HG02943 (cell line): ENCODE results near the gene ADAM20.
"Not testable (repeated sequence)": the region's sequence is repeated elsewhere in the genome, so short reads cannot be mapped to it uniquely, and the experiment has no call there.

Source experiments
- ATAC-seq: cut with Tn5 transposase; IDR thresholded peaks from one replicate; pipeline ENCODE4 v1.9.1; 2021; ENCODE audit warnings: mild to moderate bottlenecking, low read depth, moderate library complexity; ENCODE audit not compliant: unreplicated experiment

ADAM20 gene

DNA sequence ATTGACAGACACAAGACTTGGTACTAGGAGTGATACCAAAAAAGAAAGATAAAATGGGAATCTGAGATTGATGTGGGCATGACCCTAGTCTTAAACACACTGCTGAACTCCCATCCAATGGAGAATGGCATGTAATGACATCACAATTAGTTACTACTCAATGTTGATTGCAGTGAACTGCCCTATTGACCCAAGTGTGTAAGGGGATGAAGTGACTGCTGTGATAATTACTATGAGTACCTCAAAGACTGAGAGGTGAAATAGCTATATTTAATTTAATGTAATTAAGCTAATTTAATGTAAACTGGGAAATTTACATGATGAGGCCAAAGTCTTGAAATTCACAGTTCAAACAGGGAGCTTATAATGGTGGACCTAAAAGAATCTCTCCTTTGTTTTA lies at the start of gene ADAM20:
TSS of gene ADAM20 (minus strand) at position 101 of the 400 bp plus-strand sequence. CDS start 10,247 bp downstream, outside the sequence.
- ATAC-seq, result no peak

- ATAC-seq, result no peak
Observed at GRCh38 chr14:70576891-70577290, 42.1 kb upstream of the ADAM20 start.

DNA sequence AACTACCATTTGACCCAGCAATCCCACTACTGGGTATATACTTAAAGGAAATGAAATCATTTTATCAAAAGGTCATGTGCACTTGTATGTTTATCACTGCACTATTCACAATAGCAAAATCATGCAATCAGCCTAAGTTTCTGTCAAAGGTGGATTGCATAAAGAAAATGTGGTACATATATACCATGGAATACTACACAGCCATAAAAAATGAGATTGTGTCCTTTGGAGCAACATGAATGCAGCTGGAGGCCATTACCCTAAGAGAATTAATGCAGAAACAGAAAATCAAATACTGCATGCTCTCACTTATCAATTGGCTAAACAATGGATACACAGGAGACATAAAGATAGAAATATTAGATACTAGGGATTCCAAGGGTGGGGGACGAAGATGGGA lies 38.2 kb upstream of the ADAM20 start:
- no peak for ATAC-seq

DNA sequence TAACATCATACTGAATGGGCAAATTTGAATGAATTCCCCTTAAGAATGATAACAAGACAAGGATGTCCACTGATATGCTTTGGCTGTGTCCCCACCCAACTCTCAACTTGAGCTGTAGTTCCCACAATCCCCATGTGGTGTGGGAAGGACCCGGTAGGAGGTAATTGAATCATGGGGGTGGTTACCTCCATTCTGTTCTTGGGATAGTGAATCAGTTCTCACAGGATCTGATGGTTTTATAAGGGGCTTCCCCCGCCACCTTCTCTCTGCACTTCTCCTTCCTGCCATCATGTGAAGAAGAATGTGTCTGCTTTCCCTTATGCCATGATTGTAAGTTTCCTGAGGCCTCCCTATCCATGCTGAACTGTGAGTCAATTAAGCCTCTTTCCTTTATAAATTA lies 36.3 kb upstream of the ADAM20 start:
- ATAC-seq, result no peak

- ATAC-seq, result no peak
Observed at GRCh38 chr14:70567791-70568190, 33.0 kb upstream of the ADAM20 start.

GRCh38 chr14:70563869-70564268 lies 29.1 kb upstream of the ADAM20 start:
- ATAC-seq, result no peak

DNA sequence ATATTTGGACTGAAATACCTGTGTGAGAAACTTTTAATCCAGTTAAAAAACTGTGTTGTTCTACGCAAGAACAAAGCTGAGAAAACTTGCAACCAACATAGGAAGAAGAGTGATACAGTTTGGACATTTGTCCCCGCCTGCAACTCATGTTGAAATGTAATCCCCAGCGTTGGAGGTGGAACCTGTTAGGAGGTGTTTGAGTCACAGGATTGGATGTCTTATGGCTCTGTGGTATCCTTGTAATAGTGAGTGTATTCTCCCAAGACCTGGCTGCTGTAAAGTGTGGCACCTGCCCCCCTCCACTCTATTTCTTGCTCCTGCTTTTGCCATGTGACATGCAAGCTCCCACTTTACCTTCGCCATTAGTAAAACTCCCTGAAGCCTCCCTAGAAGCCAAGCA lies 28.6 kb upstream of the ADAM20 start:
- ATAC-seq, result no peak

DNA sequence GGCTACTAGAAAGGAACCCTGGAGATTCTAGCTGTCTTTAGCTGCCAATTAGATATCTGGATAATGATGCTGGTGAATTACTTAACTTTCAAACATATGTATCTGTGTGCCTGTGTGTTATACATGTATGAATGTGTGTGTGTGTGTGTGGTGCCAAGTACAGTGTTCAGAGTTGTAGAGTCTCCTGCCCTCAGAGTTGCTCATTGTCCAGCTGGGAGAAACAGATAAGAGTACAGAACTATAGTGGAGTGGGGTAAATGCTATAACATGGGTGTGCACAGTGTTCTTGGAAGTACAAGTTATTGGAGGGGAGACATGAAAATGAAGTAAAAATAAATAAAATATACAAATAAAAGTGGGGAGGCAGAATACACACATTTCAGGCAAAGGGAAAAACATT lies 23.6 kb upstream of the ADAM20 start:
- ATAC-seq, result no peak

GRCh38 chr14:70555890-70556289 lies 21.1 kb upstream of the ADAM20 start:
- ATAC-seq, result no peak

DNA sequence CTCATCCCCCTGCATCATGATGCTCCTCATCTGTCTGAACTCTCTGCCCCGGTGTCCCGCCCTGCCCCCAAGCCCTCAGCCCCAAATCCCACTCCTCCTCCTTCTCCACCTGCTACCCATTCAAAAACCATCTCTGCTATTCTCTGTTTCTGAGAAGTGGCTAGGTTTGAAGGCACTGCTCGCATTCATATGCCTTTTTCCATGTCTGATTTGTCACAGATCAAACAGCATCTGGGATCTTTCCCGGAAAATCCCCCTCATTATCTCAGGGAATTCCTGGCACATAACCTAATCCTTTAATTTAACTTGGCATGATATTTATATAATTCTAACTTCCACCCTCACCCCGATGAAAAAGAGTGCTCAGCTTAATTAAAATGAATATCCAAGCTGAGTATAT lies 3.3 kb upstream of the ADAM20 start:
- no peak for ATAC-seq

DNA sequence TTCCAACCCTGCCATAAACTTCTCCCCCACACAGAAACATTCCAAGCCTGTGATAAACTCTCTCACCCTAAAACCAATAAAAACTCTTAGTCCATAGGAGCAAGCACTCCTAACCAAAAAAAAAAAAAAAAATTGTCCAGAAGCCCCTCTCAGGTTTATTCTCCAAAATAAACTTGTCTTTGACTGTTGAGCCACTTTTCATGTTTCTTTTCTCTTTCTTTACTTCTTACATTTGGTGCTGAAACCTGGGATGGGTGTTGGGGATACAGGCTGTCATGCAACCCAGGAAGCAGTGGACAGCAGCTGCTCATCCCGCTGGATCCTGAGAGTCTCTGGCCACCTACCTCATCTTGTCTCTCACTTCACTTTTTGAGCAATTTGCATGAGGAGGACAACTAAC lies 2.0 kb upstream of the ADAM20 start:
- ATAC-seq, result no peak

DNA sequence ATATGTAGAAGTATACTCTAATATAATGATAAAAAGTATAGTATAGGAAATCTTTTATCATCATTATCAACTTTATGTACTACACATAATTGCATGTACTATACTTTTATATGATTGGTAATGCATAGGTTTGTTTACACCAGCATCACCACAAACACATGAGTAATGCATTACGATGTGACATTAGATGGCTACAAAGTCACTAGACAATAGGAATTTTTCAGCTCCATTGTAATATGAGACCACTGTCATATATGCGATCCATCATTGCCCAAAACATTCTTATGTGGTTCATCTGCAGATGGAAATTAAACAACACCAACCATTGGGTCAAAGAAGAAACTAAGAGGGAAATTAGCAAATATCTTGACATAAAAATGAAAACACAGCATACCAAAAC lies 4.4 kb downstream of the ADAM20 start:
- ATAC-seq, result no peak

- ATAC-seq, result no peak
Observed at GRCh38 chr14:70527501-70528105, 7.2 kb downstream of the ADAM20 start.

DNA sequence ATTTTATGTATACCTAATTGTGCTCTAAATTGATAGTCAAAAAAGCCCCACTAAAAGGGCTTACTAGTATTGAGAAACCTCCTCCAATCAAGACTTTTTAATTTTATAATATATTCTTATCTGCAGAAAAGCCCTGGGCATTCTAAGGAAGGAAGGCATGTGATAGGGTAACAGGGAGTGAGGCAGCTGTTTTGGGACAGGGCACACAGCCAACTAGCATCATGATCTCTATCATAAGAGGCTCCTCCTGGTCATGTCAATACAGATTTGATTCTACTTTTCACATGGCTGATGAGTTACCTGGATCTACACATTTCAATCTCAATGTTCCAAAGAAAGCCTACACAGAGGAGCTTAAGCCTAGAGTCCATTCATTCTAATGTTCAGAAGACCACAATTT lies 9.1 kb downstream of the ADAM20 start:
- ATAC-seq, result no peak

DNA sequence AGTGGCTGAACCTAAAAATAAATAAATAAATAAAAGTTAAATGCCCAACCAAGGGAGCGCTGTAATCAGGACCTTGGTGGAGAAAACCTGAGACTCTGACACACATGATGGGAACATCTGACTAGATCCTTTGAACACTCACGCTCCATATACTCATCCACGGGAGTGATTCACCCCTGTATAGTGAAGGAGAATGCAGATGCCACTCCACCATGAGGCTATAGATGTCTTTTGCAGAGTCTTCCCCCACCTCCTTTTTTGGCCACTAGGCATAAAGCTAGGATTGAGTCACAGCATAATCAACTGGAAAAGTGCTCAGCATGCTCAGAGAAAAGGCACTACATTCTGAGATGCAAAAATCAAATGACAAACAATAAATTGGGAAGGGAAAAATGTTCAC lies 19.0 kb downstream of the ADAM20 start:
- no peak for ATAC-seq

DNA sequence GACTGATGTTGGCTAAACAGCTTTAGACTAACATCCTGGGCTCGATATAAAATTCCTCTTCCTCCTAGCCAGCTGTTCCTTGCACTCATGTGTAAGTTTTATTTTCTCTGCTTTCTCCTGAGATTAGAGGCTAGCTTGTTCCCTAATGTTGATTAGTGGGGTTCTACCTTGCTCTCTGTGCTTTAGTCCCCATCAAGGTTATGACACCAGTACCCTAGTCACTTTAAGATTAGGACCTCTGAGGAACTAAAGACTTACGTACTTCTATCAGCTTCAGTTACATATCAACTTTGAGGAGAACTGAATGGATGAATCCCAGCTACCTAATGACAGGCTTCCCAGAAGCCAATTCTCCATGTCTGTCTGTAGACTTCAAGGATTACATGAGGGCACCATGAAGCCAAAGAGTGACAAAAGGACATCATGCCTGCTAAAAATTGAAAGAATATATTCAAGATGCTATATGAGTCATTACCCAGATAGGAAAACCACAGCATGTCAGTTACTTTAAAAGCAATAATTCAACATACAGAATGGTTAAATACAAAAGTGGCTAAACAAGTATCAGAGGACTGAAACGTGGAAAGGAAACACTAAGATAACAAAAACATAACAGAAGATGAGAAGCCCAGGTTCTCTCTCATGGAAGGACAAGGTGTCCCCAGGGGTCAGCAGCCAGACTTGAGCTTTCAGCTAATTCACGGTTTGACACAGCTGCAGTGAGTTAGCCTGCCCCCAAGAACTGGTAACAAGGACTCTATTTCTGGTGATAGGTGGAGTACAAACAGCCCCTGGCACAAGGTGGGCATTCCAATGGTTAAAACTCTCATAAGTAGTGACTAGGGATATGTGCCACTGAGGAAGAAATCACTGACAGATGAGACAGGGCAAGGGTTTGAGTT lies 20.4 kb downstream of the ADAM20 start:
- ATAC-seq, result no peak

- no peak for ATAC-seq
Observed at GRCh38 chr14:70498191-70498590, 36.6 kb downstream of the ADAM20 start.

DNA sequence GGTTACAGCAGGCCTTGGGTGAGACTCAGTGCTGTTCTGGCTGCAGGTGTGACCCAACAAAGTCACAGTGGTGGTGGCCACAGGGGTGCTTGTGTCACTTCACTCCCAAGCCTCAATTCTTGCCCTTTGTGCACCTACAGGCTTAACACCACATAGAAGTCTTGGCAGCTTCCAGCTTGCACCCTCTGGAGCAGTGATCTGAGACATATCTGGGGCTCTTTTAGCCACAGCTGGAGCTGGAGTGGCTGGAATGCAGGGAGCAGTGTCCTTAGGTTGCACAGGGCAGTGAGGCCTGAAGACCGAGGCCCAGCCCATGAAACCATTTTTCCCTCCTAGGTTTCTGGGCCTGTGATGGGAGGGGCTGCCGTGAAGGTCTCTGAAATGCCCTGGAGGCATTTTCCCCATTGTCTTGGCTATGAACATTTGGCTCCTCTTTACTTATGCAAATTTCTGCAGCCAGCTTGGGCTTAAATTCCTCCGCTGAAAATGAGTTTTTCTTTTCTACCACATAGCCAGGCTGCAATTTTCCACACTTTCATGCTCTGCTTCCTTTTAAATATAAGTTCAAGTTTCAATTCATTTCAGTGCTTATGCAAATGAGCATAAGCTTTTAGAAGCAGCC lies 45.1 kb downstream of the ADAM20 start:
- ATAC-seq, result no peak

DNA sequence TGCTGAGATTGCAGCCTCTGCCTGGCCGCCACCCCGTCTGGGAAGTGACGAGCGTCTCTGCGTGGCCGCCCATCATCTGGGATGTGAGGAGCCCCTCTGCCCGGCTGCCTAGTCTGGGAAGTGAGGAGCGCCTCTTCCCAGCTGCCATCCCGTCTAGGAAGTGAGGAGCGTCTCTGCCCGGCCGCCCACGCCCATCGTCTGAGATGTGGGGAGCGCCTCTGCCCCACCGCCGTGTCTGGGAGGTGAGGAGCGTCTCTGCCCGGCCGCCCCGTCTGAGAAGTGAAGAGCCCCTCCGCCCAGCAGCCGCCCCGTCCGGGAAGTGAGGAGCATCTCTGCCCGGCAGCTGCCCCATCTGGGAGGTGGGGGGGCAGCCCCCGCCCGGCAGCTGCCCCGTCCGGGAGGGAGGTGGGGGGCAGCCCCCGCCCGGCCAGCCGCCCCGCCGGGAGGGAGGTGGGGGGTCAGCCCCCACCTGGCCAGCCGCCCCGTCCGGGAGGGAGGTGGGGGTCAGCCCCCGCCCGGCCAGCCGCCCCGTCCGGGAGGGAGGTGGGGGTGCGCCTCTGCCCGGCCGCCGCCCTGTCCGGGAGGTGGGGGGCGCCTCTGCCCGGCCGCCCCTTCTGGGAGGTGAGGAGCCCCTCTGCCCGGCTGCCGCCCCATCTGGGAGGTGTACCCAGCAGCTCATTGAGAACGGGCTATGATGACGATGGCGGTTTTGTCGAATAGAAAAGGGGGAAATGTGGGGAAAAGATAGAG lies 57.3 kb downstream of the ADAM20 start:
- ATAC-seq, result not testable (repeated sequence)

- not testable (repeated sequence) for ATAC-seq
Observed at GRCh38 chr14:70475459-70475858, 59.3 kb downstream of the ADAM20 start.

DNA sequence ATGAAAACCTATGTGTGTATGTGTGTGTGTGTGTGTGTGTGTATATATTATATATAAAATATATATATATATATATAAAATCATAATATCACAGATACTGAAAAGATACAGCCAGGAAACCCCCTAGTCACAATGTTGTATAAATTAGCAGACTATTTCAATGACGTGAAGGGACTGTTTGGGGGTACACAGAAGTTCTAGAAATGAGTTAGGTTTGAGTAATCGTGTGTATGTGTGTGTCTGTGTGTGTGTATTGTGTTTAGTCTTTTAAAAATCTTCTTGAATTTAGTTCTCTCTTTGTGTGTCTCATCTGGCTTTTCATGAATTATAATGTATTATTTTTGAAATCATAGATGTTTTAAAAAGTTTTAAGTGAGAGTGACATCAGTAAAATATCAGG lies 61.0 kb downstream of the ADAM20 start:
- ATAC-seq, result no peak
